Left colon (tissue), 2 donors: ENCODE results near the gene MS4A4E. TPM values are rescaled to one million over a fixed set of nuclear protein-coding genes. Genes with fewer than 3 reads are reported as not detected.
"Not testable (repeated sequence)": the region's sequence is repeated elsewhere in the genome, so short reads cannot be mapped to it uniquely, and the experiment has no call there.

Experiments
- ATAC-seq: fragments of 200-7000 bp; cut with Tn5 transposase; one replicate; pipeline ENCODE4 v1.9.1; 2020; ENCODE audit warnings: mild to moderate bottlenecking, moderate library complexity
- DNase-seq, 2 donors: peaks; one replicate each; pipeline ENCODE4 v3.0.0-alpha.2; 2020
- intact Hi-C, 2 donors: fragments of 100-400 bp; cut with DNase I in 1 of 2; cut with micrococcal nuclease in 1 of 2; formaldehyde crosslinking; loops; one replicate each; pipeline versions ENCODE4 v1.11.2 to v1.14.0; 2022; cut with DNase I, micrococcal nuclease
- total RNA-seq, 2 donors: library from RNA; stranded (reverse); fragmentation: NEBNext Ultra II Directional; extraction: Animal tissue kit (Norgen Biotek cat#: 25700); gene quantifications; one replicate each; pipeline ENCODE4 v1.2.1, GENCODE V29; 2021
- donor health status: DM: no; HTN: no; CAD: no.
- donor health status: DM: yes; HTN: yes; CAD: no.

Gene MS4A4E
- total RNA-seq, 2 donors from 2014 or later: 1.1 to 3.0 TPM

DNA sequence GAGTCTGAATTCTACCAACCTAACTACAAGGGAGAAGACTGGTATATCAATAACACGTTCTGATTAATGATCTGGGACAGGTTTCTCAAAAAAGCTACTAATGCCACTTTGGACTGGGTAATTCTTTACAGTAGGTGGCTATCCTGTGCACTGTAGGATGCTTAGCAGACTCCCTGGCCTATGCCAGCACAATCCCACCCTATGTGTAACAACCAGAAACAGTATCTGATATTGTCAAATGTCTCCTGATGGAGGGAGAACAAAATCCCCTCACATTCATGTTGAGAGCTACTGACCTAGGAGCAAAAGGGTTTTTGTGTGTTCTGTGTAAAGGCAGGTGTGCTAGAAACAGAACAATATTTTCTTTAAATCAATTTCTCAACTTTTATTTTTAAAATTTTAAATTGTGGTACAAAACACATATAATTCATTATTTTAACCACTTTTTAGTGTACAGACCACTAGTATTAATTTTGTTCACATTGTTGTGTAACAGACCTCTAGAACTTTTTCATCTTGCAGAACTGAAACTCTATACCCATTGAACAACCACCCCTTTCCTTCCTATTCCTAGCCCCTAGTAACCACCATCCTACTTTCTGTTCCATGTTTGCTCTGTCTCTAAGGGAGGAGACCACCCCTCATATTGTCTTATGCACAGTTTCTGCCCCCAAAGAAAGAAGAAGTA is 58.0 kb downstream of the MS4A4E start:
- DNase-seq (no peak), ATAC-seq (no peak)
- intact Hi-C loops: no loop called here

DNA sequence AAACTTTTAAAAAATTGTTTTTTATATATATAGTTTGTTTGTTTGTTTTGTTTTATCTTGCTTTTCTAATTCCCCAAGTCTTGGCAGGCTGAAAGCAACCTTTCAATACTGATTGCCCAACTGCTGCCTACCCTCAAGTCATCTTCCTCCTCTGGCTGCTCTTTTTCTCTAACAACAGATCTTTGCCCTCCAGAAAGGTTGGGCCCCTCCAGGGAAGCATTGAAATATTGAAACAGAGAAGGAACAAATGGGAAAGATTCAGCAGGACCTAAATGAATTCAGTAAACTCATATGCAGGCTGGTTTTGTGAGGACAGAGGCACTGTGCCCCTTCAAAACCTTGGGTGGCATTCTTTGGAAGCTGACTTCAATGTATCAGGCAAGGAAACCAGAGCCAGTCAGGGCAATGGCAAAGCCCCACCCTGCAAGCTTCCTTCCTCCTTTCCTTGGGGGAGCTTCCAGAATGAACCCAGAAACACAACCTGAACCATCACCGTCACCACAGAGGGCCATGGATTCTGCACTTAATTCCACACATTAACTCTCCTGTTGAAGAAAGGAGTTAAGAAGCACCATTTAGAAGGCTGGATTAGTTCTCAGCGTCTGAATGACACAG is 59.2 kb downstream of the MS4A4E start:
- intact Hi-C loops: no loop called here
- ATAC-seq (no peak), DNase-seq (no peak)

DNA sequence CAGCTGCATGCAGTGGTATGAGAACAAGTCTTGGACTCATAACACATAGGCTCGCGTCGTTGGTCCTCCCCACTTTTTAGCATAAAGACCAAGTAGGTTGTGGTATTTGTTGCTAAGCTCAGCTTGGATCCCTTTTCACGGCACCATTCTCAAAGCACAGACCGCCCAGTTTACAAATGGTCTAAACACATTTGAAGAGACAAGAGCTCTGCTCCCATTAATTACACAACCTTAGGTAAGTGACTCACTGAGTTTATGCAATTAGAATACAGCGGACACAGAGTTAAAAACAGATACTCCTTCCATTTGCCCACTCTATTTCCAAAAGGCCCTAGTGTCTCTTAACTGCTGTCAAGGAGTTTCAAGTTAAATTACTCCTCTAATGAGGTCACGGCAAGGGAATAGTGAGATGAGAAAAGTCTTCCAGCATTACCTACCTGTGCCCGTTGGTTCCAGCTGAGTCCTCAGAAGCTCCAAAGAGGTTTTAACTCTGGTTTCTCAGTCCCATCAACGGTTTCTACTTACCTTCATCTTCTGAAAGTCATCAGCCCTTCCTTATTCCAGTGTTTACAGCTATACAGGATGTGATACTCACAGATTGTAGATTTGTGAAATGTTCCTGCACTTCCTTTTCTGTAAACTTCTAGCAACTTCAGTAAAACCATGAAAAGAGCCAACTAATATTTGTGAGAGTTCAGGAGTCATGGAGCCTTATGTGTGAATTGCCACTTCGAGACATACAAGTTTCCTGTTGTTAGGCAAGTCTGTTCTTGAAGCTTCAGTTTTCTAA is 60.2 kb downstream of the MS4A4E start, which contains the start of gene MS4A6A:
TSS of gene MS4A6A (minus strand) at position 543 of the 790 bp plus-strand sequence. CDS start 1,356 bp downstream, outside the sequence.
- no peak for DNase-seq
- no peak for ATAC-seq
- intact Hi-C loops: no loop called here

DNA sequence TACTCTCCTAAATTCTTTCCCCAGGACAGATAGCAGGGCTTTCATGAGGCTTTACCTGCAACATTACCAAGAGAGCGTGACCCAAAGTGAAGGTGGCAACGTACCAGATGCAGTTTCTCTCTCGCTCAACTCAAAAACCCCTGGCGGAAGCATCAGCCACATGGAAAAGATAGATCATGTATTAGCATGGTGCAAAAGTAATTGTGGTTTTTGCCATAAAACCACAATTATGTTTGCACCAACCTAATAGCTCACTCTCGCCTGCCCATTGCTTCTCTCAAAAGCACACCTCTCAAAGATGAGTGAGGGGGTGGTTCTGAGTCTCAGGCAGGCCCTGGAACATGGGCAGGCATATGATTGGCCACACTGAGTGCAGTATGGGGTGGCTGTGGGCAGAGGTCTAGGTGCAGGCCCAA is 67.1 kb downstream of the MS4A4E start:
- ATAC-seq (no peak), DNase-seq (no peak)
- intact Hi-C loops: no loop called here

DNA sequence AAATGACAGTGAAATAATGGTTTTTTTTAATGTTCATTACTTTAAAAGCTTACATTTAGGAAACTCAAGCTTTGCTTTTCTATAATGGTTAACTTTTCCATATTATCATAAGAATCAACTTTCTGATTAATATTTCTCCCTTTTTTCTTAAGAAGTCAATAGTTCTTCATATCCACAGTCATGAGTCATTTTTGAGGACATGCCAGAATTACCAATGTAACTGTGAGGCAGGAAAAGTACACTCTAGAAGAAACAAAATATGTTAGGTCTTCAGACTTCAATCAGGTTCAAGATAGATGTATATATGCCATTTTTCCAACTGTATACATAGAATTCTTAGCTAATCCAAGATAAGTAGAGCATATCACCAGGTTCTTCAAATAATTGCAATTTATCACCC is 70.9 kb downstream of the MS4A4E start:
- ATAC-seq (no peak), DNase-seq (no peak)
- intact Hi-C loops: no loop called here

DNA sequence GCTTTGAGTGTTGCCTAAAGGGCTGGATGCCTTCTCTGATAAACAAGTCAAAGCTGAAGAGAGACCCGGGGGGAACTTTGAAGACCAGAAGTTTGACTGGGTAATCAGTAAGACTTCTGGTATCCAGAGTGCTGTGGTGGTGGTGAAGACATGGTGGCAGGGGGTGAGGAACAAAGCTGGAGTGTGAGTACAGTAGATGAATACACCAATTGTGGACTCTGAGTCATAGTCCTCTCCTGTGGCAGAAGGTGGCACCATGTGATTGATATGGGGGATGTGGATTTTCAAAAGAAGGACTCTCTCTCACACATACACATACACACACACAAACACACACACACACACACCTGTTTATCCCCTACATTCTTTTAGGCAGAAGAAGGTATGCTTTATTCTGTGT is 72.4 kb downstream of the MS4A4E start:
- DNase-seq (no peak), ATAC-seq (no peak)
- intact Hi-C loops: no loop called here

DNA sequence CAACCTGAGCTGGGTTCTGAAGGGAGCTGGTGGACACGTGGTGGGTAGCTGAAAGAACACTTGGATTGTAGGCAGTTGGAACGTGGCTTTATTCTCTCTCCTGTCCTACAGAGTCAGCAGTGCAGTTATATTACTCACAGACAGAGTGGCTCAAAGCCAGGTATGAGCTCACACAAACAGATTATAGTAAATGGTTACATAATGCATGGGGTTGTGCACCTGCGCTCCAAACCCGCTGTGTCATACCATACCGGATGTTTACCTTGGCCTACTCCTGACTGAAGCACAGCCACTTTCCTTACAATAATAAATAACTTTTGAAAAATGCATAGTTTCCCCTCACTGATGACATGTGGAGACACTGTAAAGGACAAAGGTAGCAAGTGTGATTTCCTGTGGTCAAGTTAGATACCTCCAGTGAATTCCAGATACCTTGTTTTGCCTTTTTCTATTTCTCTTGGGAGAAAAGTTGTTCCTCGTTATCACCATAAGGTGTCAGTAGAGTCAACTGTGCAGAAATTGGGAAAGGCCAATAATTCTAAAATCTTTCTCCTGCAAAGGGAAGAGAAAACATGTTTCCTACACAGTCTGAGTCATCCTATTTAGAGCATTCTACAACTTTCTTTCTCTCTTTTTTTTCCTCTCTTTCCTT is 73.5 kb downstream of the MS4A4E start:
- DNase-seq: peak in 1 of 2 donors; percentile 49
- peak; percentile 80 for ATAC-seq
- intact Hi-C loops: no loop called here

DNA sequence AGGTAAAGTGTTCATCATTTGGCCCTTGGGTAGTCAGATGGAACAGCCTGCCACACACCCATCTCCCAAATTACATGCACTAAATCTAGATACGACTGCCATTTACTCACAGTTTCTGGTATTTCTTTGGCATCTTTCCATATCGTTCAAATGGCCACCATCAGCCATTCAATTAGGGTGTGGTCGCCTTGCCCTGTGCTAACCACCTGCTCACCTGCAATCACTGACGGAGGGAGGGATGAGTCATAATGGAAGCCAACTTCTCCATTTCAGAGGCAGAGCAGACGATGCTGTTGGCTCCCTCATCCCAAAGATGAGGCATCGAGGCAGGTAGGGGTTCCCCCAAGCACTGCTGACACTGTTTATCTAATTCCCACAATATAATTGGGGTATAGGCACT is 74.6 kb downstream of the MS4A4E start:
- ATAC-seq (peak; percentile 77), DNase-seq (no peak)
- intact Hi-C loops: no loop called here

DNA sequence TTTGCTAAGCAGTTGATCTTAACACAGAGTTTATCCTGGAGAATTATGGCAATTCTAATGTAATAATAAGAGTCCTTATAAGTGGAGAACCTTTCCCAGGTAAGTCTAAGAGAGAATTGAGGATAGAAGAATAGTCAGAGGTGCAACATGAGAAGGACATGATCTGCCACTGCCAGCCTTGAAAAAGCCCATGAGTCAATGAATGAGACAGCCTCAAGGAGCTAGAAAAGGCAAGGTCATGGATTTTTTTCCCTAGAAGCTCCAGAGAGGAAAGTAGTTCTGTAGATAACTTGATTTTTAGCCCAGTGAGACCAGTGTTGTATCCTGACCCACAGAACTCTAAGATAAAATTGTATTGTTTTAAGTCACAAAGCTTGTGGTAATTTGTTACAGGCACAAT is 77.0 kb downstream of the MS4A4E start:
- no peak for ATAC-seq
- no peak for DNase-seq
- intact Hi-C loops: no loop called here

DNA sequence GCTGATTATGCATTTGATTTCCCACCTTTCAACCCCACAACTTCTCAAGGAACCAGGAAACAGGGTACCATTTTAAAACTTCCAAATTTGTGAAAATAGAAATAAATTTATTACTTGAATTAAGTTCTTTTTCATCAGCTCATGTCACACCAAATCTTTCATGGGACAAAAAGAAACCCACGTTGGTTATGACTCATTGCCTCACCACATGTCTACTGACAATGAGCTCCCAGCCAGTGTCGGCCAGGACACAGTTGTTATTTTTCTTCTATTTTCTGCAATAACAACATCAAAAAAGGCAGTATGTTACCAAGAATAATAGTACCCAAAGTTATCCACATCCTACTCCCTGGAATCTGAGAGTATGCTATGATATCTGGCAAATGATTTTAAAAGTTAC is 77.4 kb downstream of the MS4A4E start:
- ATAC-seq (no peak), DNase-seq (no peak)
- intact Hi-C loops: no loop called here

DNA sequence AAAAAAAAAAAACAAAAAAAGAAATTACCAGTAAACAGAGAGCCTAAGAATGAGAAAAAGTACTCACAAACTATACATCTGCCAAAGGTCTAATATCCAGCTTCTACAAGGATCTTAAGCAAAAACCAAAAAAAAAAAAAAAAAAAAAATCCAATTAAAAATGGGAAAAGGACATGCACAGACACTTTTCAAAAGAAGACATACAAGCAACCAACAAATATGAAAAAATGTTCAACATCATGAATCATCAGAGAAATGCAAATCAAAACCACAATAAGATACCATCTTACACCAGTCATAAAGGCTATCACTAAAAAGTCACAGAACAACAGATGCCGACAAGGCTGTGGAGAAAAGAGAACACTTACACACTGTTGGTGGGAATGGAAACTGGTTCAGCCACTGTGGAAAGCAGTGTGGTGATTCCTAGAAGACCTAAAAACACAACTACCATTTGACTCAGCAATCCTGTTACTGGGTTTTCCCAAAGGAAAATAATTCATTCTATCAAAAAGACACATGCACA is 78.3 kb downstream of the MS4A4E start:
- ATAC-seq (no peak), DNase-seq (no peak)
- intact Hi-C loops: no loop called here

DNA sequence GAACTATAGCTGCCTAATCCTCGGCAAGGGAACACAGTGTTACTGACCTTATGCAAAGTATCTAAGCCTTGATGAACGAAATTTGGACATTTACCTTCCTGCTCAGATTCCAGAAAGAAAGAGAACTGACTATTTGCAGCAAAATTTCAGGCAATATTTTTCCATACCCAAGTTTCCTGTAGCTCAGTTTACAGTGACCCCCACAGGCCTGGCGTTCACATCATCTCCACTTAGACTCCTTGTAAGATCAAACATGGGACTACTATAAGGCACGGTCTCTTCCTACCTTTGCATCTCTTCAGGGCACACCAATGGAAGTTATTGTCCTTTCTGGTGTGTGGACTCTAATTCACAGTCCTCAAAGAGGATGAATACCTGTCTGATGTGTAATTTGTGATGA is 81.2 kb downstream of the MS4A4E start:
- intact Hi-C loops: no loop called here
- ATAC-seq: no peak
- no peak for DNase-seq

DNA sequence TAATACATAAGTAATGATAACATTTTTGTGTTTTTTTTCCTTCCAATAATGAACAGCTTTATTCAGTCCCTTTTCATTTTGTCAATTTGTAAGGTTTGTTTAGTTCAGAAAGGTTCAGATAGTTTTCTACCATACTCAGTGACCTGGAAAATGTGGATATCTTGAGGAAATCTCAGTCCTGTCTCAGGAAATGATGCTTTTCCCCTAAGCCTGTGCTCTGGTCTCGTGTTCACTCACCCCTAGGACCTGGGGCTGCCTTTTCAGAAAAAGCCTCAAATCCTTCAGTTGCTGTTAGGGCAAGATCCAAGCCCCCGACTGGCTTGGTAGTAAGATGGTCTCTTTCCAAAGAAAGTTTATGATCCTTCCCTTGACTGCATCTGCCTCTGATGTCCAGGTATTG is 81.8 kb downstream of the MS4A4E start:
- intact Hi-C loops: no loop called here
- ATAC-seq: no peak

DNA sequence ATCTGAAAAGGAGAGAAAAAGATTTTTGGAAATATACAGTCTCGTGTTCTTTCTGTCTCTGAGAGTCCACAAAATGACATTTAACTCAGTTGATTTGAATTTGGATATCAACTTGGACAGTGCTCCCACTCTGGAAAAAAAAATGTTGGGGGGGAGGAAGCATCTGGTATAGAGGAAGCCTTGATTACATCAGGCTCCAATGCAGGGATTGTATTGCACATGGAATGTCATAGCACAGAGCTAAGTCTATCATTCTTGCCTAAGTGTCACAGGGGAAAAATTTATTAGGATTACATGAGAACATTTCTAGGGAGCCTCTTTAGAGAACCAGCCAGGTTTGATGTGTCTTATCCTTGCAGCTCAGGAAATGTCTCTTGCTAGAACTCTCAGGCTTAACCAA is 83.1 kb downstream of the MS4A4E start:
- no peak for DNase-seq
- intact Hi-C loops: no loop called here
- ATAC-seq: no peak

More for the DNA sequence above, 81.8 kb downstream of the MS4A4E start:
- DNase-seq: no peak

DNA sequence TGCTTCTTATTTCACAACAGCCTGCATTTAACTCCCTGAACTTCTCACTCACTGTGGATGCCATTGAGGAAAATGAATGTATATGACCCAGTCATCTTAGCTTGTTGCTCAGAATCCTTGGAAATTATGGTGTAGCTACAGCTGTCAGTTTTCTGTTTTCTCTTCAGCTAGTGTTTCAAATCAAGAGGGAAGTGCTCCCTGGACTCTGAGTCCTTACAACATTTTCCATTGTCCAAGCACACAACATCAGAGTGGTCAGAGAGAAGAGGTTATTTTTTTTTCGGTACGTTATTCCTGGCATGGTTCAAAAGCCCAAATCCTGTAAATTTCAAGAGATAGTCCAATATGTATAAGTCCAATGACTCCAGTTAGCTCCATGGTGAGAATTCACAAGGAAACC is 83.7 kb downstream of the MS4A4E start:
- ATAC-seq (no peak), DNase-seq (no peak)
- intact Hi-C loops: no loop called here

DNA sequence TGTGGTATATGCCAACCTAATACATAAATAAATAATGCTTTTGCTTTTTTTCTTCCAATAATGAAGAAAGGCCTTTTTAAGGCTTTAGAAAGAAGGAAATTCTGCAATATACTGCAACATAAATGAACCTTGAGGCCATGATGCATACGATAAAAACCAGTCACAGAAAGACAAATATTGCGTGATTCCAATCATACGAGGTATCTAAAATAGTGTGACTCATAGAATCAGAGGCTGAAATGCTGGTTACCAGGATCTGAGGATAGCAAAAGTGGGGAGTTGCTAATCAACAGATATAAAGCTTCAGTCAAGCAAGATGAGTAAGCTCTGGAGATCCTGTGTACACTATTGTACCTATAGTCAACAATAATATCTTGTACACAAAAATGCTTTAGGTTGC is 84.3 kb downstream of the MS4A4E start:
- DNase-seq (no peak), ATAC-seq (no peak)
- intact Hi-C loops: no loop called here

DNA sequence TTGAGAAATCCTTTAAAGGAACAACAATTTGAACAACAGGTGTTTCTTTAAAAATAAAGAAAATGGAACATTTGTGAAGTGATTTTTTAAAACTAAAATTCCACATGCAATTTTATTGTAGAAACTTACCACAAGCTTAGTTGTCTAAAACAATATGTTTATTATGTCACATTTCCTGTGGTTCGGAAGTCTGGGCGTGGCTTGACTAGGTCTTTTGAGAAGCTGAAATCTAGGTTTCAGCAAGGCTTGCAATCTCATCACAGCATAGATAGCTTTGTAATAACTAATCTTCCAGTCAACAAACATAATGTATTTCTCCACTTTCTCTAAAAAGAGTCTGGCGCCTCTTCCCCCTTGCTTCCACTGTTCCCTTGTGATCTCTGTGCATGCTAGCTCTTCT is 87.0 kb downstream of the MS4A4E start:
- intact Hi-C loops: no loop called here
- DNase-seq (no peak), ATAC-seq (no peak)

DNA sequence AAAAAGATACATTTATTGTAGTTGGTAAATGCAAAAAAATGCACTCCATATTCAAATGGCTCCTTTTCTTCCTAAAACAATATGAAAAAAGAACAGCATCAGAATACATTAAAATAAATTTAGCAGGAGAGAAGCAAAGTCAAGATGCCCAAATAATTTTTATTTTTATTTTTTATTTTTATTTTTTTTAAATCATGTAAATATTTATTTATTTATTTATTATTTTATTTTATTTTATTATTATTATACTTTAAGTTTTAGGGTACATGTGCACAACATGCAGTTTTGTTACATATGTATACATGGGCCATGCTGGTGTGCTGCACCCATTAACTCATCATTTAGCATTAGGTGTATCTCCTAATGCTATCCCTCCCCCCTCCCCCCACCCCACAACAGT is 90.2 kb downstream of the MS4A4E start:
- intact Hi-C loops, DNase-seq, ATAC-seq: not testable (repeated sequence)

DNA sequence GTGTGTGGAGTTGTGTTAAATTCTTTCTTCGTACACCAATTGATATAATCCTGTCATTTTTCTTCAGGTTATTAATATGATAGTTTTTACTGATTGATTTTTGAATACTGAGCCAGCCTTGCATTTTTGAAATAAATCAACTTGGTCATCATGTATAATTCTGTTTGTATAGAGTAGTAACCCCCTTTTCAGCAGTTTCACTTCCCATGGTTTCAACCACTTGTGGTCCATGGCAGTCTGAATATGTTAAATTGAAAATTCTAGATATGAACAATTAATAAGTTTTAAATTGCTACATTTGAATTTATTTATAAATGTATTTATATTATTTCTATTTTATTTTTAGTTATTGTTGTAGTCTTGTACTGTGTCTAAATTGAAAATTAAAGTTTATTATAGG is 92.7 kb downstream of the MS4A4E start:
- DNase-seq (no peak), ATAC-seq (no peak)
- intact Hi-C loops: no loop called here
